ENCODE data around the gene ACACB. TPM values are rescaled to one million over a fixed set of nuclear protein-coding genes. Genes with fewer than 3 reads are reported as not detected.

ACACB gene
- total RNA-seq, 1 experiment from 2014 or later = 20.0 TPM

DNA sequence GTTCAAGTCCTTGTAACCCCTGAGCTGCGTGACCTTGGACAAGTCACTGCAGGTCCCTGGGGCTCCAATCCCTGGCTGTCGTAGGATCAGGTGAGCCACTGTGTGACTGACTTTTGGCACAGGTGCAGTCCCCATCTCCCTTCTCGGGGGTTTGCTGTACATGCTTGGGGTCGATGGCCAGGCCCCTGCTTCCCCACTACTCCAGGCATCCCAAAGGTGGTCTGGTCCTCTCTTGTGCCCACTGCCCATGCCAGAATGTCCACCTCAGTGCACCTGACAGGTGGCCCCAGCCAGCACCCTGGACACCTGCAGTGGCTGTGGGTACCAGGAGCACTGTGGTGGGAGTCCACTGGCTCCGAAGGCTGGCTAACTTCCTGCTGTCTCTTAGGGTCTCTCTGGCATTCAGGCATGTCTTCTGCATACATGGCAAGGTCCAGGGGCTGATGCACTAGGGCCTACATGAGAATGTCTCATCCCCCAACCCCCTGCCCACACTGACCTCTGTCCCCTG lies 178.0 kb downstream of the ACACB start:
- Mint-ChIP-seq H3K27me3 (ENCODE audit: low read depth) (peaks cover 4% of the 10 kb centered on the region; the same call in 1 of the 2 replicates), H3K36me3 (no peaks in the 10 kb centered on the region), H3K9me3 (no peaks in the 10 kb centered on the region), H3K4me1 (peaks cover 10% of the 10 kb centered on the region), H3K27ac (no peak overlapping the region), H3K4me3 (no peak overlapping the region)
- POLR2A ChIA-PET = no interaction called here
- CTCF ChIA-PET = no interaction called here
- DNase-seq (ENCODE audit: low spot score) = no peak
- TF ChIP-seq, protein P1, sequence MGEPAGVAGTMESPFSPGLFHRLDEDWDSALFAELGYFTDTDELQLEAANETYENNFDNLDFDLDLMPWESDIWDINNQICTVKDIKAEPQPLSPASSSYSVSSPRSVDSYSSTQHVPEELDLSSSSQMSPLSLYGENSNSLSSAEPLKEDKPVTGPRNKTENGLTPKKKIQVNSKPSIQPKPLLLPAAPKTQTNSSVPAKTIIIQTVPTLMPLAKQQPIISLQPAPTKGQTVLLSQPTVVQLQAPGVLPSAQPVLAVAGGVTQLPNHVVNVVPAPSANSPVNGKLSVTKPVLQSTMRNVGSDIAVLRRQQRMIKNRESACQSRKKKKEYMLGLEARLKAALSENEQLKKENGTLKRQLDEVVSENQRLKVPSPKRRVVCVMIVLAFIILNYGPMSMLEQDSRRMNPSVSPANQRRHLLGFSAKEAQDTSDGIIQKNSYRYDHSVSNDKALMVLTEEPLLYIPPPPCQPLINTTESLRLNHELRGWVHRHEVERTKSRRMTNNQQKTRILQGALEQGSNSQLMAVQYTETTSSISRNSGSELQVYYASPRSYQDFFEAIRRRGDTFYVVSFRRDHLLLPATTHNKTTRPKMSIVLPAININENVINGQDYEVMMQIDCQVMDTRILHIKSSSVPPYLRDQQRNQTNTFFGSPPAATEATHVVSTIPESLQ (CRISPR knock-in tag; IDR thresholded peaks at IDR 0.05) = no peak
- TF ChIP-seq, protein P2, sequence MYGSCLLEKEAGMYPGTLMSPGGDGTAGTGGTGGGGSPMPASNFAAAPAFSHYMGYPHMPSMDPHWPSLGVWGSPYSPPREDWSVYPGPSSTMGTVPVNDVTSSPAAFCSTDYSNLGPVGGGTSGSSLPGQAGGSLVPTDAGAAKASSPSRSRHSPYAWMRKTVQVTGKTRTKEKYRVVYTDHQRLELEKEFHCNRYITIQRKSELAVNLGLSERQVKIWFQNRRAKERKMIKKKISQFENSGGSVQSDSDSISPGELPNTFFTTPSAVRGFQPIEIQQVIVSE (CRISPR knock-in tag; IDR thresholded peaks at IDR 0.05; ENCODE audit: borderline replicate concordance) = no peak
- no peak for TF ChIP-seq SOX15 (CRISPR knock-in tag; IDR thresholded peaks at IDR 0.05)
- TF ChIP-seq, protein P3, sequence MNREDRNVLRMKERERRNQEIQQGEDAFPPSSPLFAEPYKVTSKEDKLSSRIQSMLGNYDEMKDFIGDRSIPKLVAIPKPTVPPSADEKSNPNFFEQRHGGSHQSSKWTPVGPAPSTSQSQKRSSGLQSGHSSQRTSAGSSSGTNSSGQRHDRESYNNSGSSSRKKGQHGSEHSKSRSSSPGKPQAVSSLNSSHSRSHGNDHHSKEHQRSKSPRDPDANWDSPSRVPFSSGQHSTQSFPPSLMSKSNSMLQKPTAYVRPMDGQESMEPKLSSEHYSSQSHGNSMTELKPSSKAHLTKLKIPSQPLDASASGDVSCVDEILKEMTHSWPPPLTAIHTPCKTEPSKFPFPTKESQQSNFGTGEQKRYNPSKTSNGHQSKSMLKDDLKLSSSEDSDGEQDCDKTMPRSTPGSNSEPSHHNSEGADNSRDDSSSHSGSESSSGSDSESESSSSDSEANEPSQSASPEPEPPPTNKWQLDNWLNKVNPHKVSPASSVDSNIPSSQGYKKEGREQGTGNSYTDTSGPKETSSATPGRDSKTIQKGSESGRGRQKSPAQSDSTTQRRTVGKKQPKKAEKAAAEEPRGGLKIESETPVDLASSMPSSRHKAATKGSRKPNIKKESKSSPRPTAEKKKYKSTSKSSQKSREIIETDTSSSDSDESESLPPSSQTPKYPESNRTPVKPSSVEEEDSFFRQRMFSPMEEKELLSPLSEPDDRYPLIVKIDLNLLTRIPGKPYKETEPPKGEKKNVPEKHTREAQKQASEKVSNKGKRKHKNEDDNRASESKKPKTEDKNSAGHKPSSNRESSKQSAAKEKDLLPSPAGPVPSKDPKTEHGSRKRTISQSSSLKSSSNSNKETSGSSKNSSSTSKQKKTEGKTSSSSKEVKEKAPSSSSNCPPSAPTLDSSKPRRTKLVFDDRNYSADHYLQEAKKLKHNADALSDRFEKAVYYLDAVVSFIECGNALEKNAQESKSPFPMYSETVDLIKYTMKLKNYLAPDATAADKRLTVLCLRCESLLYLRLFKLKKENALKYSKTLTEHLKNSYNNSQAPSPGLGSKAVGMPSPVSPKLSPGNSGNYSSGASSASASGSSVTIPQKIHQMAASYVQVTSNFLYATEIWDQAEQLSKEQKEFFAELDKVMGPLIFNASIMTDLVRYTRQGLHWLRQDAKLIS (CRISPR knock-in tag; IDR thresholded peaks at IDR 0.05; ENCODE audit: borderline replicate concordance) = no peak
- no peak for TF ChIP-seq NFYB (CRISPR knock-in tag; conservative IDR thresholded peaks at IDR 0.05; ENCODE audit: low read depth)
- TF ChIP-seq, protein P4, sequence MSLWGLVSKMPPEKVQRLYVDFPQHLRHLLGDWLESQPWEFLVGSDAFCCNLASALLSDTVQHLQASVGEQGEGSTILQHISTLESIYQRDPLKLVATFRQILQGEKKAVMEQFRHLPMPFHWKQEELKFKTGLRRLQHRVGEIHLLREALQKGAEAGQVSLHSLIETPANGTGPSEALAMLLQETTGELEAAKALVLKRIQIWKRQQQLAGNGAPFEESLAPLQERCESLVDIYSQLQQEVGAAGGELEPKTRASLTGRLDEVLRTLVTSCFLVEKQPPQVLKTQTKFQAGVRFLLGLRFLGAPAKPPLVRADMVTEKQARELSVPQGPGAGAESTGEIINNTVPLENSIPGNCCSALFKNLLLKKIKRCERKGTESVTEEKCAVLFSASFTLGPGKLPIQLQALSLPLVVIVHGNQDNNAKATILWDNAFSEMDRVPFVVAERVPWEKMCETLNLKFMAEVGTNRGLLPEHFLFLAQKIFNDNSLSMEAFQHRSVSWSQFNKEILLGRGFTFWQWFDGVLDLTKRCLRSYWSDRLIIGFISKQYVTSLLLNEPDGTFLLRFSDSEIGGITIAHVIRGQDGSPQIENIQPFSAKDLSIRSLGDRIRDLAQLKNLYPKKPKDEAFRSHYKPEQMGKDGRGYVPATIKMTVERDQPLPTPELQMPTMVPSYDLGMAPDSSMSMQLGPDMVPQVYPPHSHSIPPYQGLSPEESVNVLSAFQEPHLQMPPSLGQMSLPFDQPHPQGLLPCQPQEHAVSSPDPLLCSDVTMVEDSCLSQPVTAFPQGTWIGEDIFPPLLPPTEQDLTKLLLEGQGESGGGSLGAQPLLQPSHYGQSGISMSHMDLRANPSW (CRISPR knock-in tag; conservative IDR thresholded peaks at IDR 0.05; ENCODE audit: low read depth) = no peak
- TF ChIP-seq, protein P5, sequence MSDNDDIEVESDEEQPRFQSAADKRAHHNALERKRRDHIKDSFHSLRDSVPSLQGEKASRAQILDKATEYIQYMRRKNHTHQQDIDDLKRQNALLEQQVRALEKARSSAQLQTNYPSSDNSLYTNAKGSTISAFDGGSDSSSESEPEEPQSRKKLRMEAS (CRISPR knock-in tag; IDR thresholded peaks at IDR 0.05) = no peak
- TF ChIP-seq, protein P6, sequence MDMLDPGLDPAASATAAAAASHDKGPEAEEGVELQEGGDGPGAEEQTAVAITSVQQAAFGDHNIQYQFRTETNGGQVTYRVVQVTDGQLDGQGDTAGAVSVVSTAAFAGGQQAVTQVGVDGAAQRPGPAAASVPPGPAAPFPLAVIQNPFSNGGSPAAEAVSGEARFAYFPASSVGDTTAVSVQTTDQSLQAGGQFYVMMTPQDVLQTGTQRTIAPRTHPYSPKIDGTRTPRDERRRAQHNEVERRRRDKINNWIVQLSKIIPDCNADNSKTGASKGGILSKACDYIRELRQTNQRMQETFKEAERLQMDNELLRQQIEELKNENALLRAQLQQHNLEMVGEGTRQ (CRISPR knock-in tag; IDR thresholded peaks at IDR 0.05) = no peak
- TF ChIP-seq, protein P7, sequence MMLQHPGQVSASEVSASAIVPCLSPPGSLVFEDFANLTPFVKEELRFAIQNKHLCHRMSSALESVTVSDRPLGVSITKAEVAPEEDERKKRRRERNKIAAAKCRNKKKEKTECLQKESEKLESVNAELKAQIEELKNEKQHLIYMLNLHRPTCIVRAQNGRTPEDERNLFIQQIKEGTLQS (CRISPR knock-in tag; conservative IDR thresholded peaks at IDR 0.05) = no peak
- TF ChIP-seq EMX1 (CRISPR knock-in tag; IDR thresholded peaks at IDR 0.05) = no peak
- TF ChIP-seq, protein P8, sequence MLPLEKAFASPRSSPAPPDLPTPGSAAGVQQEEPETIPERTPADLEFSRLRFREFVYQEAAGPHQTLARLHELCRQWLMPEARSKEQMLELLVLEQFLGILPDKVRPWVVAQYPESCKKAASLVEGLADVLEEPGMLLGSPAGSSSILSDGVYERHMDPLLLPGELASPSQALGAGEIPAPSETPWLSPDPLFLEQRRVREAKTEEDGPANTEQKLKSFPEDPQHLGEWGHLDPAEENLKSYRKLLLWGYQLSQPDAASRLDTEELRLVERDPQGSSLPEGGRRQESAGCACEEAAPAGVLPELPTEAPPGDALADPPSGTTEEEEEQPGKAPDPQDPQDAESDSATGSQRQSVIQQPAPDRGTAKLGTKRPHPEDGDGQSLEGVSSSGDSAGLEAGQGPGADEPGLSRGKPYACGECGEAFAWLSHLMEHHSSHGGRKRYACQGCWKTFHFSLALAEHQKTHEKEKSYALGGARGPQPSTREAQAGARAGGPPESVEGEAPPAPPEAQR (CRISPR knock-in tag; IDR thresholded peaks at IDR 0.05) = no peak
- no peak for TF ChIP-seq TCF7 (CRISPR knock-in tag; IDR thresholded peaks at IDR 0.05; ENCODE audit: low read depth)
- TF ChIP-seq GTF2I (CRISPR knock-in tag; conservative IDR thresholded peaks at IDR 0.05) = no peak
- ATAC-seq = no peak
